GM21526 (cell line): ENCODE results near the gene ZNF417.
"Not testable (repeated sequence)": the region's sequence is repeated elsewhere in the genome, so short reads cannot be mapped to it uniquely, and the experiment has no call there.

ENCODE experiments used
- ATAC-seq: cut with Tn5 transposase; IDR thresholded peaks from one replicate; pipeline ENCODE4 v1.9.1; 2021; ENCODE audit warnings: moderate library complexity; ENCODE audit not compliant: unreplicated experiment, low FRiP score

The ZNF417 gene

GRCh38 chr19:57916168-57916995, at the start of gene ZNF417:
ZNF417 (minus strand) TSS chr19:57916592; CDS start chr19:57916411, 181 bp downstream.
- ATAC-seq = peak; percentile 96

- ATAC-seq = no peak
Measured at GRCh38 chr19:57964761-57965160, 48.4 kb upstream of the ZNF417 start.

DNA sequence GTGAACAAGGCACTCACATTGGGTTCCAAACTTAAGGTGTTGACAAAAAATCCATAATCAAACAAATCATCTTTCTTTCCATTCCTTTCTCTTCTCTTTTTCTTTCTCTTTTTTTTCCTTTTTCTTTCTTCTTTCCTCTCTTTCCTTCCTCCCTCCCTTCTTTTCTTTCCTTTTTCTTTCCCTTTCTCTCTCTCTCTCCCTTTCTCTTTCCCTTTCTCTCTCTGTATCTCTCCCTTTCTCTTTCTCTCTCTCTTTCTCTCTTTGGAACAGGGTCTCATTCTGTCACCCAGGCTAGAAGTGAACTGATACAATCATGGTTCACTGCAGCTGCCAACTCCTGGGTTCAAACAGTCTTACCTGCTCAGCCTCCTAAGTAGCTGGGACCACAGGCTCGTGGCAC, 45.4 kb upstream of the ZNF417 start:
- no peak for ATAC-seq

GRCh38 chr19:57954996-57955395, 38.6 kb upstream of the ZNF417 start:
- ATAC-seq = no peak

GRCh38 chr19:57949702-57950101, 33.3 kb upstream of the ZNF417 start:
- no peak for ATAC-seq

GRCh38 chr19:57949296-57949695, 32.9 kb upstream of the ZNF417 start:
- no peak for ATAC-seq

- ATAC-seq = peak; percentile 86
Measured at GRCh38 chr19:57947419-57948134, 31.2 kb upstream of the ZNF417 start, which contains the start of gene ZNF256. ZNF256 (minus strand) TSS chr19:57947706; CDS start chr19:57947474, 232 bp downstream.

DNA sequence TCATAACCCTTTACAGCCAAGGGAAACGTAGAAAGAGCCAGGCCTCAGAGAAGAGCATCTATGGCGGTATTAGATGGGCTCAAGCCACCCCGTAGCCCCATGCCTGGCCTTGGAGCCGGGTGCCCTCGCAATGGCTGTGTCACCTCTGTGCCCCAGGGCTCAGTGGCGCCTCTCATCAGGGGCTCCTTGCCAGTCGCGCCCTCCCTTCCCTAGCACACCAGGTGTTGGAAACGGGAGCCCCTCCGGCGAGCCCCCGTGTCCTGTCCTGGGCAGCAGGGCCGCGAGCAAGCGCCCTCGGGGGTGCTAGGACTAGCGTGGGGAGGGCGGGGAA, 30.7 kb upstream of the ZNF417 start:
- ATAC-seq = no peak

- ATAC-seq = no peak
Measured at GRCh38 chr19:57946316-57946715, 29.9 kb upstream of the ZNF417 start.

- no peak for ATAC-seq
Measured at GRCh38 chr19:57941593-57941992, 25.2 kb upstream of the ZNF417 start.

DNA sequence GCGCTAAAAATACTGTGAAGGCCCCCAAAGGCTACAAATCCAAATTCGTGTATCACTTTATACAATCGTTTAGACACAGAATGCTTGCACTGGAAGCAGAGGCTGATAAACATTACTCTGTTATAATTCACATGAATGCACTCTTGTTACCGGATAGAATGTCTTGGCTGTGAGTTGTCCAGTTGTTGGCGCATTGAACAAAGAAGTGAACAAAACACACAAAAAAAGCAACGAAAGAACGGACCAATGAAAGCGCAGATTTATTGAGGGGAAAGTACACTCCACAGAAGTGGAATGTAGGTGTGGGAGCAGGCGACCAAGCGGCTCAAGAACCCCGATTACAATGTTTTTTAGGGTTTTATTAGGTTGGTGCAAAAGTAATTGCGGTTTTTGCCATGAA, 19.3 kb upstream of the ZNF417 start:
- no peak for ATAC-seq

DNA sequence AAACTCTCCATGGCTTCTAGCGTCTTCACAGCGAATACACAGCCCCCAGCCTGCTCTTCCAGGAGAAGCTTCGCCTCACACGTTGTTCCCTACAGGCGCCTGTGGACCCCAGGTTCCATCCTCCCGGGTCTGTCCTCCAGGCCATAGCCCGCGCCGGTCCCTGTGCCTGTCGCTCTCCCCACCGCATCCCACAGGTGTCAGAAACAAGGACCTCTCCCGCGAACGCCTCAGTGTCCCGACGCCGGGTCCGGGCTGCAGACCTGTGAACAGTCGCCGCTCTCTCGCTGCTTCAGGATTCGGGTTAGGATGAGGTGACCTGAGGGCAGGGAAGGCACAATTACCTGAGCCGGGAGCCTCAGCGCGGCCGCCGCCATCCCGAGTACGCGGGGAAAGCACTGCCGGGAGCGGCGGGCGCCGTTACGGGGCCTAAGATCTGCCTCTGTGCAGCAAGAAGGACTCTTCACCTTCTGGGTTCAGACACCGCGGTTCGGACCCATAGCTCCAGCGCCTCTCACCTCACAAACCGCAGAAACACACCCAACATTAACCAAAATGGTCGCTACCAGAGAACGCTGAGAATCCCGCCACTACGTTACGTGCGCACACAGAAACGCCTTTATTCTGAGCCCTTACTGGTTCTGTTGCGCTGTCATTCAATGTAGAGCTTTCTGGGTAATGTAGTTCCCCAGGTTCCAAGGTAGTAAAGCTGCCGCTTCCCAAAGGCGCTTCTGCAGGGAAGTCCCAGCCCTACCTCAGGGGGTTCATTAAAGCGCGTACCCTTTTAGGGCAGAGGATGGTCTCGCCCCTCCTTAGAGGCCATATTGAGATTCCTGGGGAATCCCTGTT, 18.7 kb upstream of the ZNF417 start, which contains the start of gene ZNF418:
ZNF418 (minus strand) TSS at position 583 of the 846 bp plus-strand sequence. CDS start 1,580 bp downstream, outside the sequence.
- ATAC-seq = no peak

GRCh38 chr19:57927587-57927986, 11.2 kb upstream of the ZNF417 start:
- ATAC-seq = no peak

- no peak for ATAC-seq
Measured at GRCh38 chr19:57914531-57914930, 1.9 kb downstream of the ZNF417 start.

DNA sequence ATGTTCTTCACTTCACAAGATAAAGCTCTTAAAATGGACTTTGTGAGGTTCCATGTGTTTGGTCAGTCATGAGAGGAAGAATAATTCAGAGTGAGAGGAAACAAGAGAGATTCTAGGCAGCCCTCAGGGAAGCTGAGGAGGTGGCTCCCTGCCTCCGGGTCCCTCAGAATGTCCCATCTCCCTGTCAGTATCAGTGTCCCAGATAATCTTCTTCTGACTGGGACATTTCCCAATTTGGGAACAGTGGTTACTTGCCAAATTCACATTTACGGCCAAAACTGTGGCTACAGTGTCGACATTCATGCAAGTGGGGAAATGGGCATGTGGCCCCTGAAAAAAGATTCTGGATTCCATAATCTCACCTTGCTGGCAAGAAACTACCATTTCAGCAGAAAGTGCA, 9.0 kb downstream of the ZNF417 start:
- no peak for ATAC-seq

- ATAC-seq = no peak
Measured at GRCh38 chr19:57905258-57905657, 11.1 kb downstream of the ZNF417 start.

- no peak for ATAC-seq
Measured at GRCh38 chr19:57903618-57904184, 12.7 kb downstream of the ZNF417 start.

DNA sequence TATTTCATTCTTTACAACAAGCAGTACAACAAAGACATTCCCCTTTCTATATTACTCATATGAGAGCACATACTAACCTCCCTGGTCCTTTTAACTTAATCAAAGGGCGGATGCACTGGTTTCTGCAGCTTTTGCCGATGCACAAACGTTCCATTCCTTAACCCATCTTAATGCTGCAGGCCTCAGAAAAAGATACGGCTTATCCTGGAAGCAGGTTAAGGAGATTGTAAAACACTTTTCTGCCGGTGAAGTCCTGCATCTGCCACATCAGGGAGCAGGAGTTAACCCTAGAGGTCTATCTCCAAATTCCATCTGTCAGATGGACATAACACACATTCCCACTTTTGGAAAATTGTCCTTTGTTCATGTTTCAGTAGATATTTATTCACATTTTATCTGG, 16.1 kb downstream of the ZNF417 start:
- no peak for ATAC-seq

GRCh38 chr19:57890706-57891105, 25.7 kb downstream of the ZNF417 start:
- ATAC-seq = not testable (repeated sequence)

DNA sequence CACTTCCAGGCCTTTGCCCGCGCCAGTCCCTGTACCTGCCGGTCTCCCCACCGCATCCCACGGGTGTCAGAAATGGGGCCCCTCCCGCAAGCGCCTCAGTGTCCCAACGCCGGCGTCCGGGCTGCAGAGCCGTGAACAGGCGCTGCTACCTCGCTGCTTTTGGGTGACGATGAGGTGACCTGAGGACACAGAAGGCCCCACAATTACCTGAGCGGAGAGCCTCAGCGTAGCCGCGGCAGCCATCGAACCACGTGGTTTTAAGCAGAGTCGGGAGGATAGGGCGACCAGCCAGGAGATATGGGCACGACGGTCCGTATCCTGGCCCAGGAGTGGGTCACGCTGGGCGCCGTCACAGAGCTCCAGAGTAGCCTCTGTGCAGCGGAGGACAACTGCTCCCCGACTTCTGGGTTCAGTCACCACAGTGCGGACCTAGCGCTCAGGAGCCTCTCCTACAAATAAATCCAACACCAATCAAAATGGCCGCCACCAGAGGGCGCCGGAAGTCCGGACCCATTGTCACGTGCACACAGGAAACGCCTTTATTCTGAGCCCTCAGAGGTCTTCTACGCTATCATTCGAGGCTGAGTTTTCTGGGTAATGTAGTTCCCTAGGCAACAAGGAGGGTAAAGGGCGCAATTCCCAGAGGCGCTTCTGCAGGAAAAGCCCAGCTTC, 27.7 kb downstream of the ZNF417 start, which contains the start of gene ZNF814:
ZNF814 (minus strand) TSS at position 478 of the 672 bp plus-strand sequence; CDS start at position 243, 235 bp downstream.
- ATAC-seq = peak; percentile 72
